BJ (cell line): ENCODE results near the gene MAD2L1. TPM values are rescaled to one million over a fixed set of nuclear protein-coding genes. Genes with fewer than 3 reads are reported as not detected.
A peak's percentile ranks its signal among the peaks of the same experiment; 100 is the strongest.

Experiments used
- CTCF ChIA-PET: fragments of 350-600 bp; formaldehyde crosslinking; extraction: SDS; loops from one replicate; lab custom pipeline; 2021; ENCODE audit warnings: antibody characterized with exemption, inconsistent platforms; lab: Yijun Ruan, JAX
- POLR2A ChIA-PET: fragments of 300-600 bp; sonication (Branson Sonifier 250); formaldehyde crosslinking; extraction: SDS; loops from one replicate; lab custom pipeline; 2021; ENCODE audit warnings: antibody characterized with exemption; lab: Charles Lee
- DNase-seq: peaks from one replicate; pipeline ENCODE4 v3.0.0-alpha.2; 2011; ENCODE audit warnings: low read depth
- H3K27me3 ChIP-seq: 2 replicates; pipeline ENCODE4 v1.6.0; 2011; ENCODE audit warnings: low read length; ENCODE audit not compliant: control insufficient read depth, insufficient read depth
- H3K36me3 ChIP-seq: 2 replicates; pipeline ENCODE4 v1.5.1; 2011; ENCODE audit warnings: low read length; ENCODE audit not compliant: control insufficient read depth, insufficient read depth
- H3K4me3 ChIP-seq: 2 replicates; pipeline ENCODE4 v1.5.1; 2011; ENCODE audit warnings: low read depth, mild to moderate bottlenecking, control low read depth, low read length
- CTCF ChIP-seq: IDR thresholded peaks from 2 replicates; pipeline ENCODE4 v1.5.1; 2011; ENCODE audit warnings: low read depth, mild to moderate bottlenecking, control low read depth, inconsistent platforms, low read length, moderate library complexity; ENCODE audit not compliant: insufficient read depth
- polyA plus RNA-seq: library from polyadenylated mRNA; depleted of rRNA; stranded (reverse); fragments of >200 nt; gene quantifications from 2 replicates; pipeline ENCODE4 v1.2.3, GENCODE V29; 2011

Gene MAD2L1
- polyA plus RNA-seq, 1 experiment, result 27.0 TPM

- POLR2A ChIA-PET, result no interaction called here
- Histone ChIP-seq H3K4me3 (no peak overlapping the region), H3K27me3 (no peaks in the 10 kb centered on the region), H3K36me3 (no peaks in the 10 kb centered on the region)
- CTCF ChIA-PET, result interaction anchor here (1.1 to 6.1 kb wide), 7 partner anchors 11 to 741 kb away, joined by 3 to 51 read pairs (median 4); partner anchors contain the start of gene PDE5A
- no peak for TF ChIP-seq CTCF
- DNase-seq, result no peak
These were observed 11.5 kb downstream of the MAD2L1 start for GRCh38 chr4:120055162-120055561.

GRCh38 chr4:120053911-120054310 lies 12.7 kb downstream of the MAD2L1 start:
- ChIA-PET CTCF (interaction anchor here (1.4 to 6.1 kb wide), 4 partner anchors 426 to 740 kb away, joined by 4 to 51 read pairs (median 18); partner anchors contain the start of gene PDE5A), POLR2A (no interaction called here)
- H3K36me3 ChIP-seq, result no peaks in the 10 kb centered on the region
- no peak overlapping the region for H3K4me3 ChIP-seq
- no peak for DNase-seq
- H3K27me3 ChIP-seq, result no peaks in the 10 kb centered on the region
- no peak for TF ChIP-seq CTCF

GRCh38 chr4:120052856-120053255 lies 13.8 kb downstream of the MAD2L1 start:
- no peak for TF ChIP-seq CTCF
- peak; percentile 16 for DNase-seq
- no peaks in the 10 kb centered on the region for H3K36me3 ChIP-seq
- H3K4me3 ChIP-seq, result no peak overlapping the region
- ChIA-PET CTCF (interaction anchor here (0.6 to 6.1 kb wide), 4 partner anchors 126 to 494 kb away, joined by 3 to 51 read pairs (median 6); partner anchors contain the start of gene PDE5A), POLR2A (no interaction called here)
- H3K27me3 ChIP-seq, result no peaks in the 10 kb centered on the region

GRCh38 chr4:120051253-120051652 lies 15.4 kb downstream of the MAD2L1 start:
- DNase-seq, result no peak
- CTCF ChIA-PET, result interaction anchor here (1.2 to 5.6 kb wide), 3 partner anchors 360 to 425 kb away, joined by 3 to 64 read pairs (median 6); partner anchors contain the start of gene PDE5A

More at GRCh38 chr4:120051253-120051652, 15.4 kb downstream of the MAD2L1 start:
- H3K36me3 ChIP-seq, result no peaks in the 10 kb centered on the region
- no peaks in the 10 kb centered on the region for H3K27me3 ChIP-seq
- POLR2A ChIA-PET, result no interaction called here
- no peak overlapping the region for H3K4me3 ChIP-seq
- no peak for TF ChIP-seq CTCF
